CD4-positive, CD25-positive, alpha-beta regulatory T cell (primary cell): Measurements from ENCODE around the gene TARS2. TPM values are rescaled to one million over a fixed set of nuclear protein-coding genes. Genes with fewer than 3 reads are reported as not detected.

Source experiments
- ATAC-seq, 2 donors: fragments of 150-1000 bp; cut with Tn5 transposase; one replicate each; pipeline ENCODE4 v1.10.0; 2021; ENCODE audit warnings: low read depth in 2 of 2, moderate number of reproducible peaks in 2 of 2, moderate library complexity in 1 of 2
- DNase-seq, 3 donors: peaks; one replicate each; pipeline versions ENCODE4 v3.0.0 to v3.0.0-alpha.2; 2012 to 2022; ENCODE audit warnings: mixed read lengths in 1 of 3
- H3K27ac ChIP-seq: one replicate; pipeline ENCODE4 v1.7.0; 2013; ENCODE audit warnings: mild to moderate bottlenecking, low read length; ENCODE audit not compliant: insufficient read depth, poor library complexity, severe bottlenecking
- H3K27me3 ChIP-seq: one replicate; pipeline ENCODE4 v1.7.0; 2013; ENCODE audit warnings: low read length; ENCODE audit not compliant: control insufficient read depth, insufficient read depth
- H3K36me3 ChIP-seq: one replicate; pipeline ENCODE4 v1.7.0; 2013; ENCODE audit warnings: mild to moderate bottlenecking, low read length, moderate library complexity; ENCODE audit not compliant: control insufficient read depth, insufficient read depth
- H3K4me1 ChIP-seq: 2 replicates; pipeline ENCODE4 v1.7.0; 2013; ENCODE audit warnings: mild to moderate bottlenecking, low read length; ENCODE audit not compliant: insufficient read depth, control insufficient read depth, poor library complexity, severe bottlenecking
- H3K4me3 ChIP-seq: one replicate; pipeline ENCODE4 v1.7.0; 2013; ENCODE audit warnings: low read depth, mild to moderate bottlenecking, low read length, moderate library complexity
- H3K9me3 ChIP-seq, 2 experiments: 1 replicate in 1 of 2; 2 replicates in 1 of 2; pipeline ENCODE4 v1.7.0; 2013; ENCODE audit warnings: low read length in 2 of 2, mild to moderate bottlenecking in 1 of 2, moderate library complexity in 1 of 2; ENCODE audit not compliant: control insufficient read depth in 2 of 2
- H3K27ac Mint-ChIP-seq, 3 donors: one replicate each; pipeline ENCODE4 v1.8.0; 2020 to 2022; ENCODE audit warnings: mild to moderate bottlenecking in 3 of 3, mixed read lengths in 3 of 3, moderate library complexity in 2 of 3
- H3K27me3 Mint-ChIP-seq: one replicate; pipeline ENCODE4 v1.8.0; 2022; ENCODE audit warnings: mild to moderate bottlenecking, mixed read lengths
- H3K36me3 Mint-ChIP-seq: one replicate; pipeline ENCODE4 v1.8.0; 2020; ENCODE audit warnings: mixed read lengths
- H3K4me1 Mint-ChIP-seq, 4 donors: one replicate each; pipeline ENCODE4 v1.8.0; 2020 to 2022; ENCODE audit warnings: mixed read lengths in 4 of 4, mild to moderate bottlenecking in 1 of 4
- H3K4me3 Mint-ChIP-seq, 4 donors: one replicate each; pipeline ENCODE4 v1.8.0; 2020 to 2022; ENCODE audit warnings: mild to moderate bottlenecking in 4 of 4, mixed read lengths in 4 of 4, moderate library complexity in 3 of 4
- H3K9me3 Mint-ChIP-seq, 7 donors: one replicate each; pipeline ENCODE4 v1.8.0; 2020 to 2022; ENCODE audit warnings: mixed read lengths in 7 of 7, mild to moderate bottlenecking in 3 of 7, moderate library complexity in 2 of 7
- polyA plus RNA-seq, 4 donors: library from polyadenylated mRNA; unstranded; fragments of 300-500 nt; fragmentation: Illumina TruSeq; gene quantifications; one replicate each; pipeline ENCODE4 v1.2.3, GENCODE V29; 2021
- total RNA-seq: library from RNA; stranded (reverse); gene quantifications from one replicate; pipeline ENCODE4 v1.2.3, GENCODE V29; 2022

The TARS2 gene
- total and polyA plus RNA-seq, 5 donors from 2014 or later, result 28.6 to 36.6 (median 32.7) TPM

DNA sequence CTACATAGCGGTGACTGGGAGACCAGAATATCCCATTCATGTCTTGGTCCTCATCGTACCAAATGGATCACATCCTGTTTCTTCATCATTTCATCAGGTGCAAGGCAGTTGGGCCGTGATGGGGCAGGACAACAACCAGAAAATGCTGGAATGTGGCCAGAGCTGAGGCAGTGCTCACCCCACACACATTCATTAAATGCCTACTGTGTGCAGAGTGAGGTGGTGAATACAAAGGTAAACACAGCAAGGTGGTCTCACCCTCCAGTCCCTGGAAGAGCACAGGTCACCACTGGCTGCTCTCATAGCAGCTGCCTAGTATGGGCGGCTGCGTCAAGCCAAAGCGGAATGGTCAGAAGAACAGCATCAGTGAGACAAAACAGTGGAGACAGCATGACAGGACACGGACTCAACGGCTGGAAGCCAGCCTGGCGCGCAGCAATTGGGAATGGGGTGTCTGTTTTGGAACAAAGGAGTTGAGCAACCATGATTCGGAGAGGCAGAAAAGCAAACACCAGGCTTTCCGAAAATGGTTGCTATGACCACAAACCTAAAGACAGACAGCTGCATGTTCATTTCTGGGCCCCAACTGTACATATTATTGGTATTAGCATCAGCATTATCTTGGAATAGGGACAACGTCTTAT, 56.4 kb downstream of the TARS2 start:
- Histone ChIP-seq H3K36me3 (no peaks in the 10 kb centered on the region), H3K27me3 (peaks cover 7% of the 10 kb centered on the region), H3K9me3 (no peaks in the 10 kb centered on the region), H3K4me1 (peaks cover 4% of the 10 kb centered on the region), H3K4me3 (no peak overlapping the region), H3K27ac (no peak overlapping the region)
- no peaks in the 10 kb centered on the region for H3K36me3 Mint-ChIP-seq
- H3K9me3 Mint-ChIP-seq, result peaks cover 0 to 1% (median 0%) of the 10 kb centered on the region in 7 donors
- H3K4me1 Mint-ChIP-seq, result peaks cover 0 to 4% (median 3%) of the 10 kb centered on the region in 4 donors
- no peak overlapping the region for H3K4me3 Mint-ChIP-seq
- no peak overlapping the region for H3K27ac Mint-ChIP-seq
- H3K27me3 Mint-ChIP-seq, result peaks cover 50% of the 10 kb centered on the region
- ATAC-seq, result no peak
- no peak for DNase-seq

- Mint-ChIP-seq H3K9me3 (peaks cover 0 to 1% (median 0%) of the 10 kb centered on the region in 7 donors), H3K27ac (no peak overlapping the region), H3K4me1 (peaks cover 0 to 5% (median 4%) of the 10 kb centered on the region in 4 donors), H3K27me3 (peaks cover 51% of the 10 kb centered on the region), H3K36me3 (no peaks in the 10 kb centered on the region), H3K4me3 (no peak overlapping the region)
- H3K4me1 ChIP-seq, result peaks cover 7% of the 10 kb centered on the region
- peaks cover 7% of the 10 kb centered on the region for H3K27me3 ChIP-seq
- no peaks in the 10 kb centered on the region for H3K9me3 ChIP-seq
- DNase-seq (no peak), ATAC-seq (no peak)
- H3K4me3 ChIP-seq, result no peak overlapping the region
- H3K36me3 ChIP-seq, result no peaks in the 10 kb centered on the region
- no peak overlapping the region for H3K27ac ChIP-seq
Measured at GRCh38 chr1:150544204-150544603, 57.0 kb downstream of the TARS2 start.

GRCh38 chr1:150545486-150546032, 58.3 kb downstream of the TARS2 start:
- Mint-ChIP-seq H3K27ac (no peak overlapping the region), H3K4me3 (no peak overlapping the region), H3K4me1 (peaks cover 0 to 11% (median 6%) of the 10 kb centered on the region in 4 donors), H3K36me3 (no peaks in the 10 kb centered on the region), H3K27me3 (peaks cover 61% of the 10 kb centered on the region), H3K9me3 (peaks cover 0 to 1% (median 0%) of the 10 kb centered on the region in 7 donors)
- ATAC-seq (no peak), DNase-seq (no peak)
- peaks cover 16% of the 10 kb centered on the region for H3K4me1 ChIP-seq
- no peak overlapping the region for H3K27ac ChIP-seq
- no peaks in the 10 kb centered on the region for H3K36me3 ChIP-seq
- peaks cover 7% of the 10 kb centered on the region for H3K27me3 ChIP-seq
- H3K9me3 ChIP-seq, result no peaks in the 10 kb centered on the region
- H3K4me3 ChIP-seq, result no peak overlapping the region

DNA sequence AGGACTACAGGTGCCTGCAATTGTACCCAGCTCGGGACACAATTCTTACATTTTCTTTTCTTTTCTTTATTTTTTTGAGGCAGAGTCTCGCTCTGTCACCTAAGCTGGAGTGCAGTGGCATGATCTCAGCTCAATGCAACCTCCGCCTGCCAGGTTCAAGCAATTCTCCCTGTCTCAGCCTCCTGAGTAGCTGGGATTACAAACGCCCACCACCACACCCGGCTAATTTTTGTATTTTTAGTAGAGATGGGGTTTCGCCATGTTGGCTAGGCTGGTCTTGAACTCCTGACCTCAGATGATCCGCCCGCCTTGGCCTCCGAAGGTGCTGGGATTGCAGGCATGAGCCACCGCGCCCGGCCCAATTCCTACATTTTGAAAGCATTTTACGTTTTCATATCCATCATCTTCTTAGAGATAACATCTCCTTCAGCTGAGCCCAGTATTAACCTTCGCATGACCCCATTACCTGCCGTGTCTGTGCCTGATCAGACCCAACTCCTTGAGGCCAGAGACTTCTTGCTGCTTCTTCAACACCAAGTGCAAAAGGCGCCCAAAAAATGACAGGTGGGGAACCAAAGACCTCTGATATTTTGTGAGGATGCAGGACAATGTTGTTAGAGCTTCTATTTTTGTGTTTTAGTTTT, 59.2 kb downstream of the TARS2 start:
- H3K9me3 Mint-ChIP-seq, result peaks cover 0 to 1% (median 0%) of the 10 kb centered on the region in 7 donors
- no peak overlapping the region for H3K27ac Mint-ChIP-seq
- peaks cover 0 to 19% (median 10%) of the 10 kb centered on the region in 4 donors for H3K4me1 Mint-ChIP-seq
- H3K4me3 Mint-ChIP-seq, result peak overlapping the region in 1 of 4 donors; percentile 29
- DNase-seq, result no peak
- H3K36me3 Mint-ChIP-seq, result no peaks in the 10 kb centered on the region
- peaks cover 18% of the 10 kb centered on the region for H3K4me1 ChIP-seq
- no peak overlapping the region for H3K4me3 ChIP-seq
- peaks cover 7% of the 10 kb centered on the region for H3K27me3 ChIP-seq
- H3K27ac ChIP-seq, result no peak overlapping the region
- no peaks in the 10 kb centered on the region for H3K36me3 ChIP-seq
- H3K27me3 Mint-ChIP-seq, result peaks cover 69% of the 10 kb centered on the region
- no peak for ATAC-seq
- no peaks in the 10 kb centered on the region for H3K9me3 ChIP-seq

DNA sequence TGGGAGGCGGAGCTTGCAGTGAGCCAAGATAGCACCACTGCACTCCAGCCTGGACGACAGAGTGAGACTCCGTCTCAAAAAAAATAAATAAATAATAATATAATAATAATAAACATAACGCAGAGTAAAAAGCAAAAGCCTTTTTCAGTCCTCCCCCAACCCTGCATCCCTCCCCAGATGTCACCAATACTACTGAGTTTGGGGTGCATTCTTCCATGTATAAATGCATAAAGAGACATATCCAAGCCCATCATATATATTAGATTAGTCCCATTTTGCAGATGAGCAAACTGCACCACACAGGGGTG, 61.1 kb downstream of the TARS2 start:
- H3K9me3 ChIP-seq, result no peaks in the 10 kb centered on the region
- peaks cover 7% of the 10 kb centered on the region for H3K27me3 ChIP-seq
- Mint-ChIP-seq H3K27ac (no peak overlapping the region), H3K4me1 (peaks cover 0 to 24% (median 11%) of the 10 kb centered on the region in 4 donors), H3K36me3 (no peaks in the 10 kb centered on the region), H3K9me3 (peaks cover 0 to 1% (median 0%) of the 10 kb centered on the region in 7 donors), H3K27me3 (peaks cover 66% of the 10 kb centered on the region), H3K4me3 (peak overlapping the region; percentile 83 to 89 (median 84))
- H3K4me1 ChIP-seq, result peaks cover 22% of the 10 kb centered on the region
- H3K4me3 ChIP-seq, result peak overlapping the region; percentile 74
- H3K36me3 ChIP-seq, result no peaks in the 10 kb centered on the region
- no peak overlapping the region for H3K27ac ChIP-seq
- ATAC-seq (no peak), DNase-seq (no peak)

DNA sequence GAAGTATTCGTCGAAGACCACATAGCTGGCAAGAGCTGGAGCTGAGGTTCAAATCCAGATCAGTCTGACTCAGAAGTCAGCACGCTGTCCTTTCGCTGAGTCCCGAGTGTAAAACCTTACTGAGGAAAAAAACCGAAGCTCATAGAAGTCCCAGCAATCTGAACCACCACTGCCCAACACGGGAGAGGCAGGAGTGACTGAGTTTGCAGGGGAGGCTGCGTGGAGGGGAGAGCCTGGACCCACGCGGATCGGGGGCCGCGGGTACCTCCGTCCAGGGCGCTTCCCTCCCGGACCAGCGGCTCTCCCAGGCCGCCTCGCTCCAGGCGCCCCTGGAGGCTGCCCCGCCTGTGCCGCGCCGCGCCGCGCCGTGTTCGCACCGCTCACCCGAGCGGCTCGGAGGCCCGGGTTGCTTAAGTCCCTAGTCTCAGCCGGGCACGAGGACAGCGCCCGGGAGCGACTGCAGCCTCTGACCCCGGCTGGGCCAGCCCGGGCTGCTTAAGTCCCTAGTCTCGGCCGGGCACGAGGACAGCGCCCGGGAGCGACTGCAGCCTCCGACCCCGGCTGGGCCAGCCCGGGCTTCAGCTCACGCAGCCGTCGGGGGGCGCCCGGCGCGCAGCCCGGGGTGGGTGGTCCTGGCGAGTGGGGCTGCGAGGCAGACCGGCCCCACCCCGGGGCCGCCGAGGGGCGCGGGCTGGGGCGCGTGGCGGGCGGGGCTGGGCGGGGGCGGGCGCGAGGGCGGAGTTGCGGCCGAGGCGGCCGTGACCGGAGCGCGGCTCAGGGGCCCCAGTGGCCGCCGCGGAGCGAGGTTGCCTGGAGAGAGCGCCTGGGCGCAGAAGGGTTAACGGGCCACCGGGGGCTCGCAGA, 61.6 kb downstream of the TARS2 start, which contains the start of gene ADAMTSL4:
ADAMTSL4 (plus strand) TSS at position 777 of the 864 bp plus-strand sequence. CDS start 2,881 bp downstream, outside the sequence.
- H3K36me3 ChIP-seq, result no peaks in the 10 kb centered on the region
- H3K4me3 ChIP-seq, result peak within 1 kb of the TSS; percentile 74
- peaks cover 3% of the 10 kb centered on the region for H3K27me3 ChIP-seq
- H3K4me1 ChIP-seq, result peaks cover 22% of the 10 kb centered on the region
- no peaks in the 10 kb centered on the region for H3K9me3 ChIP-seq
- DNase-seq (peak in 2 of 3 donors; percentile 40 to 53), ATAC-seq (peak; percentile 63 to 72)
- Mint-ChIP-seq H3K4me1 (peaks cover 0 to 24% (median 11%) of the 10 kb centered on the region in 4 donors), H3K27me3 (peaks cover 63% of the 10 kb centered on the region), H3K9me3 (peaks cover 0 to 1% (median 0%) of the 10 kb centered on the region in 7 donors), H3K4me3 (peak within 1 kb of the TSS; percentile 83 to 89 (median 86)), H3K36me3 (no peaks in the 10 kb centered on the region), H3K27ac (no peak within 1 kb of the TSS)
- H3K27ac ChIP-seq, result no peak within 1 kb of the TSS

DNA sequence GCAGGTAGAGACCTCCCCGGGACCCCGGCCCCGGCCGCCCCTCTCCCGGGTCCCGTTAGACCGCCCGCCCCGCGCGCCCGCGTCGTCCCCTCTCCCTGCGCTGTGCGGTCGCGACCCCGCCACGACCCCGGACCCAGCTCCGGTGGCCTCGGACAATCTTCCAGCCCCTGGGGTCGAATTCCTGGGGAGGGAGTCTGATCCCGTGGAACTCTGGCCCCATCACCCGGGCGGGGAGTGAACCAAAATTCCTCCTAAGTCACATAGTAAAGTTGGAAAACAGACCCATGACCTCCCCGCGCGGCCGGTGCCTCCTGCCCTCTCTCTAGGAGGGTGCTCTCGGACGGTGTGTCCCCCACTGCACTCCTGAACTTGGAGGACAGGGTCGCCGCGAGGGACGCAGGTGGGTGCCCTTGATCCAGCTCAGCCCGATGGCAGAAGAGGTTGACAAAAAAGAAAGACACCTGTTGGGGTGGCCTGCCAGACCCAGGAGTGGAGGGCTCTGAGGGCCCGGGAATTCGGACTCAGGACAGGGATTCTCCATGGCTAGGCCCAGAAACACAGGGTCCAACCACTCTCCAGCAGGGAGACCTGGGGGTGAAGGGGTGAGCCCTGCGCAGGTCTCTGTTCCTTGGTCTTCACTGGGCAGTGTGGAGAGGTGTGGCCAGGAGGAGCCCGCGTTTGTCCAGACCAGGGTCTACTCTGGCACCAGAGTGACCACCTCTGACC, 62.4 kb downstream of the TARS2 start:
- Histone ChIP-seq H3K27ac (no peak overlapping the region), H3K4me1 (peaks cover 22% of the 10 kb centered on the region), H3K36me3 (no peaks in the 10 kb centered on the region), H3K9me3 (no peaks in the 10 kb centered on the region), H3K4me3 (no peak overlapping the region), H3K27me3 (peaks cover 3% of the 10 kb centered on the region)
- Mint-ChIP-seq H3K27me3 (peaks cover 58% of the 10 kb centered on the region), H3K27ac (no peak overlapping the region), H3K36me3 (no peaks in the 10 kb centered on the region), H3K4me1 (peaks cover 0 to 24% (median 11%) of the 10 kb centered on the region in 4 donors), H3K9me3 (peaks cover 0 to 1% (median 0%) of the 10 kb centered on the region in 7 donors), H3K4me3 (peak overlapping the region; percentile 74 to 87 (median 81))
- DNase-seq (no peak), ATAC-seq (no peak)
